ENCODE data around the gene LSM14A.

LSM14A gene

DNA sequence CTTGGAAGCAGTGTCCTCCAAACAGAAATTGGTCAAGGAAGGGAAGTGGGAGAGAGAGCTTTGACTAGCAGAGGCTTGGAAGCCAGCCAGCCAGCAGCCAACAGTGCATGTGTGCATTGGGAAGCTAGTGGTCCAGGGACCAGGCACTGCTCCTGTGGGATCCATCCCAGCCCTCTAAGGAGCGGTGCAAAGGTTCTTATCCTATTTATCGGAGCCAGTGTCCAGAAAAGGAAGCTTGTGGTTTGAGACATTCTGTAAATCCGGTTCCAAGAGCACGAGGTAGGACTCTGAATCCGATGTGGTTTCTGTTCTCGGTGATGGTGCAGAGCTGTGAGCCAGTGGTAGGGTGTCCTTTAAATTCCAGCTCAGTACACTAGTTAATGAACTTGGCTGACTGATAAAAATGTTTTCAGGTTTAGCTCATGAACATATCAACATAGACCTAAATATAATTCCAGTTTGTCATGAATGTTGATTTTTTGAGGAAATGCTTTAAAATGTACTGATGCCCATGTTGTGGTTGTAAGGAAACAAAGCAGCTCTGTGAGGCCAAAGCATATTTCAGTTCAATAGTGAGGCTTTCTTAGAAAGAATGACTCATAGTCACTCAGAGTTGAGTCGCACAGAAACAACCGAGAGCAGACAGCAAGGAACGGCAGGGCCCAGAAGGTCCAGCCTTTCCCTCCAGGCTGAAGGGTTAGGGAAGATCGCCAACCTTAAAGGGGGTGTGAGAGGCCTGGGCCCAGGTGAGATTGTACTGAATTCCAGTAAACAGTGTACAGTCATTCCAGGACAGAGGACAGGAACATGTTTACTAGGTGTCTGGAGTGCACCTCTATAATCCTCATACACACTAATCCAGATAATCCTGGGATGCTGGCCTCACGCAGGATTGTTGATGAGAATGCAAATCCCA, 60.5 kb downstream of the LSM14A start:
- TF ChIP-seq, protein P1, sequence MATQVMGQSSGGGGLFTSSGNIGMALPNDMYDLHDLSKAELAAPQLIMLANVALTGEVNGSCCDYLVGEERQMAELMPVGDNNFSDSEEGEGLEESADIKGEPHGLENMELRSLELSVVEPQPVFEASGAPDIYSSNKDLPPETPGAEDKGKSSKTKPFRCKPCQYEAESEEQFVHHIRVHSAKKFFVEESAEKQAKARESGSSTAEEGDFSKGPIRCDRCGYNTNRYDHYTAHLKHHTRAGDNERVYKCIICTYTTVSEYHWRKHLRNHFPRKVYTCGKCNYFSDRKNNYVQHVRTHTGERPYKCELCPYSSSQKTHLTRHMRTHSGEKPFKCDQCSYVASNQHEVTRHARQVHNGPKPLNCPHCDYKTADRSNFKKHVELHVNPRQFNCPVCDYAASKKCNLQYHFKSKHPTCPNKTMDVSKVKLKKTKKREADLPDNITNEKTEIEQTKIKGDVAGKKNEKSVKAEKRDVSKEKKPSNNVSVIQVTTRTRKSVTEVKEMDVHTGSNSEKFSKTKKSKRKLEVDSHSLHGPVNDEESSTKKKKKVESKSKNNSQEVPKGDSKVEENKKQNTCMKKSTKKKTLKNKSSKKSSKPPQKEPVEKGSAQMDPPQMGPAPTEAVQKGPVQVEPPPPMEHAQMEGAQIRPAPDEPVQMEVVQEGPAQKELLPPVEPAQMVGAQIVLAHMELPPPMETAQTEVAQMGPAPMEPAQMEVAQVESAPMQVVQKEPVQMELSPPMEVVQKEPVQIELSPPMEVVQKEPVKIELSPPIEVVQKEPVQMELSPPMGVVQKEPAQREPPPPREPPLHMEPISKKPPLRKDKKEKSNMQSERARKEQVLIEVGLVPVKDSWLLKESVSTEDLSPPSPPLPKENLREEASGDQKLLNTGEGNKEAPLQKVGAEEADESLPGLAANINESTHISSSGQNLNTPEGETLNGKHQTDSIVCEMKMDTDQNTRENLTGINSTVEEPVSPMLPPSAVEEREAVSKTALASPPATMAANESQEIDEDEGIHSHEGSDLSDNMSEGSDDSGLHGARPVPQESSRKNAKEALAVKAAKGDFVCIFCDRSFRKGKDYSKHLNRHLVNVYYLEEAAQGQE (IDR thresholded peaks at IDR 0.05; ENCODE audit: low read depth), result no peak
- TF ChIP-seq TCF12 (IDR thresholded peaks at IDR 0.05; ENCODE audit: low read depth), result no peak
- TF ChIP-seq EGR1 (IDR thresholded peaks at IDR 0.05), result no peak
- TF ChIP-seq YY1 (IDR thresholded peaks at IDR 0.05; ENCODE audit: low read depth), result no peak
- TF ChIP-seq CEBPB (IDR thresholded peaks at IDR 0.05), result no peak
- TF ChIP-seq RAD21 (IDR thresholded peaks at IDR 0.05; ENCODE audit: low read depth), result no peak
- TF ChIP-seq EP300 (IDR thresholded peaks at IDR 0.05; ENCODE audit: borderline replicate concordance), result no peak
- no peak for TF ChIP-seq CREB1 (IDR thresholded peaks at IDR 0.05; ENCODE audit: low read depth)
- no peak for TF ChIP-seq NFIC (IDR thresholded peaks at IDR 0.05)
- TF ChIP-seq, protein P2, sequence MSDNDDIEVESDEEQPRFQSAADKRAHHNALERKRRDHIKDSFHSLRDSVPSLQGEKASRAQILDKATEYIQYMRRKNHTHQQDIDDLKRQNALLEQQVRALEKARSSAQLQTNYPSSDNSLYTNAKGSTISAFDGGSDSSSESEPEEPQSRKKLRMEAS (IDR thresholded peaks at IDR 0.05), result no peak
- no peak for TF ChIP-seq ZBTB7A (IDR thresholded peaks at IDR 0.05; ENCODE audit: low read depth)
- no peak for TF ChIP-seq TEAD4 (IDR thresholded peaks at IDR 0.05)
- no peak for TF ChIP-seq TAF1 (IDR thresholded peaks at IDR 0.05; ENCODE audit: low read depth)

DNA sequence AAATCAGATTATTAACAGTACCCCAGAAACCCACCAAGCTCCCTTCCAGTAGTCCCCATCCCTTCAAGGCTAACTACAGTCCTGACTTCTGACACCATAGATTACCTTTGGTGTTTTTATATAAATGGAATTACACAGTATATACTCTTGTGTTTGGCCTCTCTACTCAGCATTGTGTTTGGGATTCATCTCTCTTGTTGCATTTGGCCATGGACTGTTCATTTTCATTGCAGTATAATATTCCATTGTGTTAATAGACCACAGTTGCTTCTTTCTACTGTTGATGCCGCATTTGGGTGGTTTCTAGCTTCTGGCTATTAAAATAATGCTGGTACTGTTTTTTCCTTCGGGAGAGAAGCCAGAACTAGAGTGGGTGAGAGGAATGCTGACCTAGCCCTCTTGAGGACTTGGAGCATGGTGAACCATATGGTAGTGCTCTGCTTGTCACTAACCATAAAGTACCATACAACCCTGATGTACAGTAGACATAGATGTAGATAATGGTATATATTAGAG, 63.2 kb downstream of the LSM14A start:
- TF ChIP-seq ZBTB7A (IDR thresholded peaks at IDR 0.05; ENCODE audit: low read depth) (no peak), EP300 (IDR thresholded peaks at IDR 0.05; ENCODE audit: borderline replicate concordance) (no peak), NFIC (IDR thresholded peaks at IDR 0.05) (no peak), CEBPB (IDR thresholded peaks at IDR 0.05) (no peak), FOXM1 (IDR thresholded peaks at IDR 0.05; ENCODE audit: borderline replicate concordance, low read depth) (no peak), TAF1 (IDR thresholded peaks at IDR 0.05; ENCODE audit: low read depth) (no peak), RAD21 (IDR thresholded peaks at IDR 0.05; ENCODE audit: low read depth) (no peak), TCF12 (IDR thresholded peaks at IDR 0.05; ENCODE audit: low read depth) (no peak), YY1 (IDR thresholded peaks at IDR 0.05; ENCODE audit: low read depth) (no peak), TEAD4 (IDR thresholded peaks at IDR 0.05) (no peak), CREB1 (IDR thresholded peaks at IDR 0.05; ENCODE audit: low read depth) (no peak), EGR1 (IDR thresholded peaks at IDR 0.05) (no peak)
- TF ChIP-seq, protein P3, sequence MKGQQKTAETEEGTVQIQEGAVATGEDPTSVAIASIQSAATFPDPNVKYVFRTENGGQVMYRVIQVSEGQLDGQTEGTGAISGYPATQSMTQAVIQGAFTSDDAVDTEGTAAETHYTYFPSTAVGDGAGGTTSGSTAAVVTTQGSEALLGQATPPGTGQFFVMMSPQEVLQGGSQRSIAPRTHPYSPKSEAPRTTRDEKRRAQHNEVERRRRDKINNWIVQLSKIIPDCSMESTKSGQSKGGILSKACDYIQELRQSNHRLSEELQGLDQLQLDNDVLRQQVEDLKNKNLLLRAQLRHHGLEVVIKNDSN (IDR thresholded peaks at IDR 0.05), result no peak
- TF ChIP-seq, protein P2 (IDR thresholded peaks at IDR 0.05), result no peak
- TF ChIP-seq, protein P1 (IDR thresholded peaks at IDR 0.05; ENCODE audit: low read depth), result no peak

DNA sequence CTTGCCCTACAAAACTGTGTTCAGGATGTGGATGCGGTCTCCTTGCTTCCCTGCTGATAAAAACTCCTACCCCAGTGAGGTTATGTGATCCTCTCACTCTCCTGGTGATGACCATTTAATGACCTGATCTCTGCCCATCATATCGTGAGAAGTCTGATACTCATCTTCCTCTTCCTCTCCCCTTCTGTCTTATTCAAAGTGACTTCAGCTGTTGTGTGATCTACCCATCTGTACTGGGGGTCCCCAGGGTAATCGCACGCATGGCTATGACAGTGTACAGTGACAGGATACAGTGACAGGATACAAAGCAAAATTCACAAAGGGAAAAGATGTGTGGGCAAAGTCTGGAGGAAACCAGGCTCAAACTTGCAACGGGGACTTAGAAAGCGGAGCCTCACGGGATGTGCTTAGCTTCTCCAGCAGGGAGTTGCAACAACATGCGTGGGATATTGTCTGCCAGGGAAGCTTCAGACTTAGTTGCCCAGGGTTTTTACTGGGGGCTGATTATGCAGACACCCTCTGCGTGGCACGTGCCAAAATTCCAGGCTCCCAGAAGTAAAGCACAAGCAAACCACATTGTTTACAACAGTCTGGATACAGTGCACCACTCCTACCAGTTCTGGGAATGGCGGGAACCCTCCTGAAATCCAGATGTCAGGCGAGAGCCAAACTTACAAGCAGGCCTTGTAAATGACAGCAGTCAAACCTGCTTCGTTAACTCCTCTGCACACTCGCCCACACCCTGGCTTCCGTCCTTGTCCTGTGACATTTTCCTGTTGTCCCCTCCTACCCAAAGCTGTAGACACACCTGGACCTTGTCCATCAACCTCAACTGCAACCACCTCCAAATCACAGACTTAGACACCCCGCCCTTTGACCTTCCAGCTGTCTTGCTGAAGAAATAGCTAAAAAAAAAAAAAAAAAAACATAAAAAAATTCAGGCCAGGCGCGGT, 64.0 kb downstream of the LSM14A start:
- no peak for TF ChIP-seq FOXM1 (IDR thresholded peaks at IDR 0.05; ENCODE audit: borderline replicate concordance, low read depth)
- TF ChIP-seq, protein P1 (IDR thresholded peaks at IDR 0.05; ENCODE audit: low read depth), result no peak
- TF ChIP-seq NFIC (IDR thresholded peaks at IDR 0.05), result no peak
- TF ChIP-seq, protein P3 (IDR thresholded peaks at IDR 0.05), result no peak
- no peak for TF ChIP-seq TCF12 (IDR thresholded peaks at IDR 0.05; ENCODE audit: low read depth)
- no peak for TF ChIP-seq YY1 (IDR thresholded peaks at IDR 0.05; ENCODE audit: low read depth)
- no peak for TF ChIP-seq RAD21 (IDR thresholded peaks at IDR 0.05; ENCODE audit: low read depth)
- TF ChIP-seq EGR1 (IDR thresholded peaks at IDR 0.05), result no peak
- TF ChIP-seq CEBPB (IDR thresholded peaks at IDR 0.05), result no peak
- TF ChIP-seq TAF1 (IDR thresholded peaks at IDR 0.05; ENCODE audit: low read depth), result no peak
- no peak for TF ChIP-seq ZBTB7A (IDR thresholded peaks at IDR 0.05; ENCODE audit: low read depth)
- TF ChIP-seq, protein P2 (IDR thresholded peaks at IDR 0.05), result no peak
- TF ChIP-seq EP300 (IDR thresholded peaks at IDR 0.05; ENCODE audit: borderline replicate concordance), result no peak
- TF ChIP-seq TEAD4 (IDR thresholded peaks at IDR 0.05), result no peak
